A549 (cell line): ENCODE results near the gene UCN. TPM values are rescaled to one million over a fixed set of nuclear protein-coding genes. Genes with fewer than 3 reads are reported as not detected.
A peak's percentile ranks its signal among the peaks of the same experiment; 100 is the strongest.

Experiments
- ATAC-seq, 2 experiments: fragments of 200-7000 bp in 1 of 2; fragments of >200 bp in 1 of 2; cut with Nextera tagmentation in 1 of 2; cut with Tn5 transposase in 1 of 2; 3 replicates each; pipeline versions ENCODE4 v1.8.0 to v1.9.1; 2018 to 2020; ENCODE audit warnings: mild to moderate bottlenecking in 1 of 2, moderate library complexity in 1 of 2
- CTCF ChIA-PET: fragments of 300-600 bp; sonication (Branson Sonifier 250); formaldehyde crosslinking; extraction: SDS; loops from one replicate; lab custom pipeline; 2021; ENCODE audit warnings: antibody characterized with exemption, inconsistent platforms; lab: Yijun Ruan, JAX
- POLR2A ChIA-PET: fragments of 350-600 bp; formaldehyde crosslinking; extraction: SDS; loops from one replicate; lab custom pipeline; 2021; ENCODE audit warnings: antibody characterized with exemption, inconsistent platforms; lab: Yijun Ruan, JAX
- DNase-seq, 2 experiments: peaks; one replicate each; pipeline versions ENCODE4 v3.0.0 to v3.0.0-alpha.2; 2011 to 2016; ENCODE audit warnings: low read depth in 1 of 2, low spot score in 1 of 2
- FAIRE-seq: peaks from 2 replicates; lab custom pipeline; 2011; peaks lifted over from hg19 to GRCh38; lab: Jason Lieb, UNC
- H3K27ac ChIP-seq, 2 experiments: fragments of >200 bp; sonication (Bioruptor Twin); formaldehyde crosslinking; 3 replicates each; pipeline ENCODE4 v1.5.1; 2016 to 2017
- H3K4me1 ChIP-seq: fragments of >200 bp; sonication (Bioruptor Twin); formaldehyde crosslinking; 3 replicates; pipeline ENCODE4 v1.6.1; 2016
- H3K4me2 ChIP-seq: fragments of >200 bp; sonication (Bioruptor Twin); formaldehyde crosslinking; 3 replicates; pipeline ENCODE4 v1.6.1; 2016
- H3K4me3 ChIP-seq: fragments of >200 bp; sonication (Bioruptor Twin); formaldehyde crosslinking; 3 replicates; pipeline ENCODE4 v1.5.1; 2016
- H3K9me3 ChIP-seq: fragments of >200 bp; sonication (Bioruptor Twin); formaldehyde crosslinking; 3 replicates; pipeline ENCODE4 v1.6.1; 2016
- BCL3 ChIP-seq: fragments of >200 bp; sonication (Bioruptor Twin); formaldehyde crosslinking; IDR thresholded peaks from 3 replicates; pipeline ENCODE4 v1.6.1; 2016
- CBX2 ChIP-seq: fragments of 200-600 bp; sonication (generic); IDR thresholded peaks from 2 replicates; pipeline ENCODE4 v1.6.1; 2016; ENCODE audit warnings: low read depth, mild to moderate bottlenecking, borderline replicate concordance
- E2F6 ChIP-seq: IDR thresholded peaks from 2 replicates; pipeline ENCODE4 v1.6.1; 2012; ENCODE audit warnings: low read depth, borderline replicate concordance
- EHMT2 ChIP-seq: fragments of 200-600 bp; sonication (generic); IDR thresholded peaks from 2 replicates; pipeline ENCODE4 v1.6.1; 2016; ENCODE audit warnings: antibody characterized with exemption, low read depth, mild to moderate bottlenecking, moderate library complexity
- ESRRA ChIP-seq: fragments of 150-350 bp; IDR thresholded peaks from 2 replicates; pipeline ENCODE4 v1.6.1; 2014; ENCODE audit warnings: mild to moderate bottlenecking, low read length, borderline replicate concordance
- FOXS1 ChIP-seq: fragments of 250-450 bp; sonication (Bioruptor Pico); IDR thresholded peaks from 2 replicates; pipeline ENCODE4 v1.5.0; 2020; ENCODE audit warnings: mild to moderate bottlenecking, moderate library complexity
- HEYL ChIP-seq: fragments of 250-450 bp; sonication (Bioruptor Pico); IDR thresholded peaks from 2 replicates; pipeline ENCODE4 v1.8.0; 2021; ENCODE audit warnings: mild to moderate bottlenecking, moderate library complexity
- HMGXB4 ChIP-seq: fragments of 250-450 bp; sonication (Bioruptor Pico); IDR thresholded peaks from 2 replicates; pipeline ENCODE4 v1.5.0; 2021; ENCODE audit warnings: mild to moderate bottlenecking, moderate library complexity, borderline replicate concordance
- HOXA7 ChIP-seq: fragments of 250-450 bp; sonication (Bioruptor Pico); IDR thresholded peaks from 2 replicates; pipeline ENCODE4 v1.5.0; 2020; ENCODE audit warnings: mild to moderate bottlenecking, moderate library complexity
- HOXB13 ChIP-seq: fragments of 250-450 bp; sonication (Bioruptor Pico); IDR thresholded peaks from 2 replicates; pipeline ENCODE4 v1.5.0; 2020; ENCODE audit warnings: low read depth, mild to moderate bottlenecking, moderate library complexity
- JUN ChIP-seq, 2 experiments: fragments of >200 bp; sonication (Bioruptor Twin); formaldehyde crosslinking; IDR thresholded peaks; 2 replicates in 1 of 2; 3 replicates in 1 of 2; pipeline ENCODE4 v1.6.1; 2016 to 2017
- KDM1A ChIP-seq: fragments of 200-600 bp; sonication (generic); IDR thresholded peaks from 2 replicates; pipeline ENCODE4 v1.6.1; 2016; ENCODE audit warnings: low read depth, mild to moderate bottlenecking
- MYC ChIP-seq: IDR thresholded peaks from 2 replicates; pipeline ENCODE4 v1.6.1; 2012; ENCODE audit warnings: mild to moderate bottlenecking, inconsistent platforms, low read length, improper control_type of control experiment, borderline replicate concordance
- POLR2A ChIP-seq: IDR thresholded peaks from 2 replicates; pipeline ENCODE4 v1.6.1; 2012; ENCODE audit warnings: mild to moderate bottlenecking, low read length
- REST ChIP-seq: fragments of 200-600 bp; sonication (generic); IDR thresholded peaks from 2 replicates; pipeline ENCODE4 v1.6.1; 2016; ENCODE audit warnings: antibody characterized with exemption, mild to moderate bottlenecking, moderate library complexity
- RFX5 ChIP-seq: fragments of 450-650 bp; IDR thresholded peaks from 2 replicates; pipeline ENCODE4 v1.7.1; 2014; ENCODE audit warnings: antibody characterized with exemption, mild to moderate bottlenecking, moderate library complexity
- RNF2 ChIP-seq: fragments of 200-600 bp; sonication (generic); IDR thresholded peaks from 2 replicates; pipeline ENCODE4 v1.6.1; 2016; ENCODE audit warnings: low read depth, mild to moderate bottlenecking, antibody characterized with exemption, moderate library complexity, borderline replicate concordance
- SMC3 ChIP-seq: fragments of >200 bp; sonication (Bioruptor Twin); formaldehyde crosslinking; IDR thresholded peaks from 3 replicates; pipeline ENCODE4 v1.6.1; 2018; ENCODE audit warnings: inconsistent platforms
- ZNF302 ChIP-seq: fragments of 250-450 bp; sonication (Bioruptor Pico); IDR thresholded peaks from 2 replicates; pipeline ENCODE4 v1.9.0; 2021; ENCODE audit warnings: inconsistent platforms, mild to moderate bottlenecking, moderate library complexity
- WGBS: methylation state at CpG from one replicate; pipeline ENCODE4 v1.1.6; 2017; ENCODE audit errors: missing lambda C conversion rate; 5-methylcytosine and 5-hydroxymethylcytosine counted together
- polyA minus RNA-seq: library from RNA; depleted of rRNA, polyadenylated mRNA; stranded (reverse); fragments of >200 nt; gene quantifications from 2 replicates; pipeline ENCODE4 v1.2.3, GENCODE V29; 2011; rRNA and poly(A)+ RNA removed
- polyA plus RNA-seq, 4 experiments: library from polyadenylated mRNA; depleted of rRNA in 3 of 4; stranded (reverse); fragments of >200 nt; fragmentation: RNase III in 1 of 4; extraction: RNeasy Plus Mini Kit Qiagen cat#74134 plus additional on column Dnase treatment in 1 of 4; gene quantifications; 2 replicates in 3 of 4; 3 replicates in 1 of 4; pipeline ENCODE4 v1.2.3, GENCODE V29; 2011 to 2017

The UCN gene
- 1.0 TPM in 2 replicates for polyA plus RNA-seq (2011; rRNA removed)
- polyA plus RNA-seq (2012; cell fraction: cytosol; rRNA removed) = 1.7 and 2.2 TPM in 2 replicates
- 18.1 and 20.0 TPM in 2 replicates for polyA plus RNA-seq (2012; cell fraction: nucleus; rRNA removed)
- 0.76 to 1.3 TPM (median 1.0 TPM) in 3 replicates for polyA plus RNA-seq (2017; fragmentation: RNase III; extraction: RNeasy Plus Mini Kit Qiagen cat#74134 plus additional on column Dnase treatment)
- 0.66 and 1.1 TPM in 2 replicates for polyA minus RNA-seq

GRCh38 chr2:27308359-27308881 lies at the start of gene UCN:
UCN (minus strand) TSS chr2:27308445; CDS start chr2:27307895, 550 bp downstream.
- no peak for FAIRE-seq
- no peak for ATAC-seq

GRCh38 chr2:27356382-27357181 lies 48.3 kb upstream of the UCN start, which contains the start of gene GTF3C2:
GTF3C2 (minus strand) TSS chr2:27356764; CDS start chr2:27343554, 13,210 bp downstream.
- no peak for FAIRE-seq
- 1% methylated on average over 35 of the region's 67 CpGs for WGBS
- TF ChIP-seq ESRRA (no peak), MYC (peak; percentile 97), HOXA7 (CRISPR knock-in tag) (0 out of 2 replicates have a peak, but pooled peaks have one; percentile 22), RNF2 (no peak), KDM1A (no peak), RFX5 (no peak), HOXB13 (CRISPR knock-in tag) (no peak; the same call in 1 of the 2 replicates), ZNF302 (CRISPR knock-in tag) (no peak), FOXS1 (CRISPR knock-in tag) (no peak), EHMT2 (no peak), CBX2 (no peak), JUN (IDR thresholded peaks at IDR 0.05) (peak; percentile 86 to 90; a peak in 4 of 5 replicates), HMGXB4 (no peak), BCL3 (peak; percentile 84), HEYL (CRISPR knock-in tag) (no peak), POLR2A (peak; percentile 50), E2F6 (peak; percentile 92), SMC3 (no peak)

More at GRCh38 chr2:27308359-27308881, at the start of gene UCN:
- no peak for DNase-seq
- CTCF ChIA-PET = interaction anchor here (0.9 to 3.8 kb wide), 3 partner anchors 10 to 45 kb away, joined by 3 to 22 read pairs (median 4); partner anchors contain the start of gene SLC30A3
- Histone ChIP-seq H3K9me3 (no peaks in the 10 kb centered on the region), H3K4me3 (no peak within 1 kb of the TSS), H3K27ac (no peak within 1 kb of the TSS), H3K4me1 (no peaks in the 10 kb centered on the region), H3K4me2 (no peak within 1 kb of the TSS)
- POLR2A ChIA-PET = no interaction called here
- TF ChIP-seq JUN (IDR thresholded peaks at IDR 0.05) (no peak), REST (peak; percentile 82)
- whole genome bisulfite sequencing = 94% methylated on average over 25 of the region's 25 CpGs

More at GRCh38 chr2:27356382-27357181, 48.3 kb upstream of the UCN start, which contains the start of gene GTF3C2:
- DNase-seq (peak; percentile 95 to 99), ATAC-seq (peak; percentile 93 to 96)
- H3K4me3 ChIP-seq = peak within 1 kb of the TSS; percentile 82
- H3K27ac ChIP-seq = peak within 1 kb of the TSS; percentile 83 to 91
- CTCF ChIA-PET = interaction anchor here (0.5 to 2.9 kb wide), 6 partner anchors 9 to 1382 kb away, joined by 3 to 21 read pairs (median 4); partner anchors contain the start of genes EIF2B4 and SNX17
- H3K9me3 ChIP-seq = no peaks in the 10 kb centered on the region
- peak within 1 kb of the TSS; percentile 77 for H3K4me2 ChIP-seq
- peaks cover 28% of the 10 kb centered on the region for H3K4me1 ChIP-seq
- POLR2A ChIA-PET = interaction anchor here (0.9 to 2.3 kb wide), 10 partner anchors 9 to 145 kb away, joined by 3 to 25 read pairs (median 4); partner anchors contain the start of genes ATRAID, EIF2B4, SLC5A6 and SNX17
